ENCODE data around the gene TSC22D1.

Gene TSC22D1

DNA sequence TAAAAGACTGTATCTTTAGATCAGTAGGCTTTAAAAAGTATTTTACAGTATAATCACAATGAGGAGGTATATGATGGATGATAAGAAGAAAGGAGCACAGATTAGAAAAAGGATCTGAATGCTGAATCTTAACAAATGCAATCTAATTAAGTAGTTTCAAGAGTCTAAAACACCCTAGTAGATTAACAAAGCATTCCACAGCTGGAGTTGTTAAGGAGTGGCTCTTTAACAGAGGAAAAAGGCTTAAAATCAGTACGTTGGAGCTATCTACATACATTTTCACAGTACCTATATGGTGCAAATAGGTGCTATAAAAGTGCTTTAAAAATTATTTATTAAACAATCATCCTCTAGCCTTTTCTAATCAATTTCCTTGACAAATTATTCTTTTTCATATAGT is 34.5 kb downstream of the TSC22D1 start:
- in situ Hi-C loops (cut with MboI; ENCODE audit: low sequenced_read_pairs, unreplicated experiment), result no loop called here
- TF ChIP-seq, protein P1, sequence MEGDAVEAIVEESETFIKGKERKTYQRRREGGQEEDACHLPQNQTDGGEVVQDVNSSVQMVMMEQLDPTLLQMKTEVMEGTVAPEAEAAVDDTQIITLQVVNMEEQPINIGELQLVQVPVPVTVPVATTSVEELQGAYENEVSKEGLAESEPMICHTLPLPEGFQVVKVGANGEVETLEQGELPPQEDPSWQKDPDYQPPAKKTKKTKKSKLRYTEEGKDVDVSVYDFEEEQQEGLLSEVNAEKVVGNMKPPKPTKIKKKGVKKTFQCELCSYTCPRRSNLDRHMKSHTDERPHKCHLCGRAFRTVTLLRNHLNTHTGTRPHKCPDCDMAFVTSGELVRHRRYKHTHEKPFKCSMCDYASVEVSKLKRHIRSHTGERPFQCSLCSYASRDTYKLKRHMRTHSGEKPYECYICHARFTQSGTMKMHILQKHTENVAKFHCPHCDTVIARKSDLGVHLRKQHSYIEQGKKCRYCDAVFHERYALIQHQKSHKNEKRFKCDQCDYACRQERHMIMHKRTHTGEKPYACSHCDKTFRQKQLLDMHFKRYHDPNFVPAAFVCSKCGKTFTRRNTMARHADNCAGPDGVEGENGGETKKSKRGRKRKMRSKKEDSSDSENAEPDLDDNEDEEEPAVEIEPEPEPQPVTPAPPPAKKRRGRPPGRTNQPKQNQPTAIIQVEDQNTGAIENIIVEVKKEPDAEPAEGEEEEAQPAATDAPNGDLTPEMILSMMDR (IDR thresholded peaks at IDR 0.05; ENCODE audit: borderline replicate concordance, control extremely low read depth, extremely low read depth, insufficient read depth, missing control alignments), result no peak
- no peak for DNase-seq (ENCODE audit: low spot score)

DNA sequence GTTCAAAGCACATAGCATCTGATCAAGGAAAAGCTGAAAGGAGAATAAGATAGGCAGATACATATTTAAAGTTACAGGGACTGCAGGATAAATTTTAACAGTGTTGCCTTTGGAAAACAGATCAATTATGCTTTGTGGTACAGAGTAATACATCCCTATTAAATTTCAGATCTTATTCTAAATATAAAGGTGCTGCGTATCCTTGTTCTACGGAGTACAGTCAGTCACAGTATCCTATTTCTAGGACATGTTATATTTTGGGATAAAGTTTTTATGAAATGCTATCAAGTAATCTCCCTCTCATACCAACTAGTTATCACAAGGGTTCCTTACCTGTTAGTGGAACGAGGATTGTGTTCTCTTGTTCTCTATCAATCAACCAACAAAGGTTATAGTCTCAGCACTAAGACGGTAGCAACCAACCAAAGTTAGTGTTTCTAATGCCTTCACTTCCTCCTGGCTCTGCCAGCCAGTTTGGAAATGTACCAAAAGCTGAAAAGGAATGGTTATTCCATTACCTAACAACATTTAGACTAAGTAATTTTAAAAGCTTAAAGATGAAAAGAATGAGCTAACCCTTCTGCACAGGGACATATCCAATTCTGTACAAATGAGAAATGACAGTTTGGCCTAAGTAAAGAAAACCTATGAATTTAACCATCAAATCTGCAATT is 35.2 kb downstream of the TSC22D1 start:
- TF ChIP-seq, protein P1 (IDR thresholded peaks at IDR 0.05; ENCODE audit: borderline replicate concordance, control extremely low read depth, extremely low read depth, insufficient read depth, missing control alignments), result no peak
- no peak for DNase-seq (ENCODE audit: low spot score)
- in situ Hi-C loops (cut with MboI; ENCODE audit: low sequenced_read_pairs, unreplicated experiment), result no loop called here

DNA sequence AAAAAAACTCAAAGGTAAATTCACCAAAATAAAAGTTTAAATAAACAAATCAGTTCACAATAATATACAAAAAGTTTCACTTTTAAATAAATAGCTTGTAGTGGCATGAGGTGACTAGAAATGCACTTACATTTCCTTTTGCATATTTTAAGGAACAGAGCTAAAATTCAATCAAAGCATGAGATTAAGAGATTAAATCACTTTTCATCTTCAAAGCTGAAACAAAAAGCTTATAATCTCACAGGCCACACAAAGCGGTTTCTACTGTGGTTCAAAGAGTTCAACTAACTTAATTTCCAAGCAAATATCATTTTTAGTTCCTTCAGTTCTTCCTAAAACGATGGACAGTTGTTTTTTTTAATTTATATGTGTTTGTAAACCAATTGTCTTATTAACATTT is 38.9 kb downstream of the TSC22D1 start:
- in situ Hi-C loops (cut with MboI; ENCODE audit: low sequenced_read_pairs, unreplicated experiment), result no loop called here
- DNase-seq (ENCODE audit: low spot score), result no peak
- TF ChIP-seq, protein P1 (IDR thresholded peaks at IDR 0.05; ENCODE audit: borderline replicate concordance, control extremely low read depth, extremely low read depth, insufficient read depth, missing control alignments), result no peak

DNA sequence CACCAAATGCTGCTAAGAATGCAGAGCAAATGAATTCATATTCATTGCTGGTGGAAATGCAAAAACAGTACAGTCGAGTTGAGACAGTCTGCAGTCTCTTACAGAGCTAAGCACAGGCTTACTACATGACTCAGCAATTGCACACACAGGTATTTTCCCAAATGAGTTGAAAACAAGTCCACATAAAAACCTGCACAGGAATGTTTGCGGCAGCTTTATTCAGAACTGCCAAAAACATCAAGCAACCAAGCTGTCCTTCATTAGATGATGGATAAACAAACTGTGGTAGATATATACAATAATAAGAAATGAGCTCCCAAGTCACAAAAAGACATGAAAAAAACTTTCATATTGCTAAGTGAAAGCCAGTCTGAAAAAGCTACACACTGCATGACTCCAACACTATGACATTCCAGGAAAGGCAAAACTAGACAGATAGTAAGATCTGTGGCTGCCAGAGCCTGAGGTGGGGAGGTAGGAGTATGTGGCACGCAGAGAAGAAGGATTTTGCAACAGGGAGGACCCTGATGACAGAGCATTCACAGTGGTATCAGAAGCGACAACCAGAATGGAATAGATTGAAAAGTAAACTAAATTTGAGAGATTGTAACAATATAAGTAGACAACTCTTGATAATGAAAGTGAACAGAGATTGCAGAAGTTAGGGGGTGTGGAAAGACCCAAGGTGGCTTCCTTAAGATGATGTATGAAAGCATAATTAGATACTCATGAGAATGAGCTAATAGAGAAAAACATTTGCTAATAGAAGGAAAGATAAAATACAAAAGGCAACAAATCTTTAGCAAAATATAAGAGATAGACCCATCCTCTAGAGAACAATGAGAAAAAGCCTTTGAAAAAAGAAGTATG is 52.7 kb downstream of the TSC22D1 start:
- DNase-seq (ENCODE audit: low spot score), result peak; percentile 32
- in situ Hi-C loops (cut with MboI; ENCODE audit: low sequenced_read_pairs, unreplicated experiment), result no loop called here
- TF ChIP-seq, protein P1 (IDR thresholded peaks at IDR 0.05; ENCODE audit: borderline replicate concordance, control extremely low read depth, extremely low read depth, insufficient read depth, missing control alignments), result no peak

DNA sequence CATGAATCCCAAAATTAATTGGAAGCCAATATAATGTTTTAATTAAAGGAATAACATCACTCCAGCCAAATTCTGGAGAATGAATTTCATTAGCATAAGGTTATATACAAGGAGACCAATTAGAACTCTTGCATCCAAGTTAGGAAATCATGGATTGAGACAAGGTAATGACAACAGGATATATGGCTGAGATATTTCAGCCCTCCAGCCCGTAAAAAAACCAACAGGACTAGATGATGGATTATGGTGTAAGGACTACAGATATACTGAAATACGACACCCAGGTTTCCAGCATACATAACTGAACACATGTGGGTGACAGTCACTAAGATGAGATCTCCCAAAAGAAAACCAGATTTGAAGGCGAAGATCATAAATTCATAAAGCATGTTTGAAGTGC is 56.5 kb downstream of the TSC22D1 start:
- in situ Hi-C loops (cut with MboI; ENCODE audit: low sequenced_read_pairs, unreplicated experiment), result no loop called here
- no peak for DNase-seq (ENCODE audit: low spot score)
- TF ChIP-seq, protein P1 (IDR thresholded peaks at IDR 0.05; ENCODE audit: borderline replicate concordance, control extremely low read depth, extremely low read depth, insufficient read depth, missing control alignments), result no peak

DNA sequence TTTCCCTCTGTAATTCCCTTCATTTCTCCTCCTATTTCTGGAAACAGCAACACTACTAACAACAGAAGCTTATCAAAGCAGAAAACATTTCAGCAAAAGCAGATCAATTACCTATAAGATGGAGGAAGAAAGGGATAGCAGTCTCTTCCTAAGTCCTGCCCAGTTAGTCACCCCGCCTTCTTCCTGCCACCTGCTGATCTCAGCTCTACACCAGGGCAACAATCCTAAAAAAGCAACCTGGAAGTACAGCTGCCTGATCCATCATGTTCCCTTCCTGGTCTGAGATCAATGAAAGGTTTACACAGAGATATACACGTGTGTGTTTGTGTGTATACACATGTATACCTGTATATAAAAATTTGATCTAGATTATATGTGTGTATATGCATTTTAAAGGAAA is 59.4 kb downstream of the TSC22D1 start:
- no peak for DNase-seq (ENCODE audit: low spot score)
- in situ Hi-C loops (cut with MboI; ENCODE audit: low sequenced_read_pairs, unreplicated experiment), result no loop called here

More for the DNA sequence above, 59.4 kb downstream of the TSC22D1 start:
- TF ChIP-seq, protein P1 (IDR thresholded peaks at IDR 0.05; ENCODE audit: borderline replicate concordance, control extremely low read depth, extremely low read depth, insufficient read depth, missing control alignments), result no peak

Measured in GM13976 (cell line).